HG03139 (cell line): ENCODE measurements around the gene METAP2.

ENCODE experiments used
- ATAC-seq: cut with Tn5 transposase; IDR thresholded peaks from one replicate; pipeline ENCODE4 v1.9.1; 2021; ENCODE audit not compliant: unreplicated experiment

The METAP2 gene

DNA sequence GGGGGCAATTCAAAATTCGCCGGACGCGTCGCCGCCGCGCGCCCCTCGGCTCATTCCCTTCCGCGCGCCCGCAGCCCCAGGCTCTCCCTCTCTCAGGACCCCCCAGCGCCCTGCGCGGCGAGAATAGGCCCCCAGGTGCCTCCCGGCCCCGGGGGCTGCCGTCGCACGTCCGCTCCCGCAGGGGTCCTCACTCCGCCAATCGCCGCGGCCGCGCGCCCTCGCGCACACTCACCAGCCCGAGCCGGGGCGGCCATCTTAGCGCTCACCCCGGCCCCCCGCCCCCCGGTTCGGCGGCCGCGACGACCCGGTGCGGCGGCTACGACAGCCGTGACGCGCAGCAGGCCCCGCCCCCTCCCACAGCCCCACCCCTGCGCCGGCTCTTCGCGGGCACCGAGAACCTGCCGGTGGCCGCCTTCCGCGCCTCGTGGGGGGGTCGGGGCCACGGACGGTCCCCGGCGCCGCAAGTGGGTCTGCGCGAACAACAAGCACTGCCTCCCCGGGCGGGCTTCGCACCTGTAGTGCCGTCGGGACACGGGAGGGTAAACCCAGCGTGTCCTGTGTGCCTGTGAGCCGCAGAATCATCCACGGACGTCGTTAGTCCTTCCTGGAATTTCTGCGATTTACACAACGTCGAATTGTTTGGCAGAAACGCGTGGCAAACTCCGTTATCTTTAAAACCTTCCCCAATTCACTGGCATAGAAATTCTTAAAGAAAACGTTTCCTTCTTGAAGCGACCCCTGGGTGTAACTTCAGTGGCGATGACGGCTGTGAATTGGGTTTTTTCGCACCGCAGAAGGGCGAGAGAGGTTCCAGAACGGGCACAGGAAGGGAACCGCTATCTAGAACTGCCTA lies 74.8 kb downstream of the METAP2 start:
- no peak for ATAC-seq

DNA sequence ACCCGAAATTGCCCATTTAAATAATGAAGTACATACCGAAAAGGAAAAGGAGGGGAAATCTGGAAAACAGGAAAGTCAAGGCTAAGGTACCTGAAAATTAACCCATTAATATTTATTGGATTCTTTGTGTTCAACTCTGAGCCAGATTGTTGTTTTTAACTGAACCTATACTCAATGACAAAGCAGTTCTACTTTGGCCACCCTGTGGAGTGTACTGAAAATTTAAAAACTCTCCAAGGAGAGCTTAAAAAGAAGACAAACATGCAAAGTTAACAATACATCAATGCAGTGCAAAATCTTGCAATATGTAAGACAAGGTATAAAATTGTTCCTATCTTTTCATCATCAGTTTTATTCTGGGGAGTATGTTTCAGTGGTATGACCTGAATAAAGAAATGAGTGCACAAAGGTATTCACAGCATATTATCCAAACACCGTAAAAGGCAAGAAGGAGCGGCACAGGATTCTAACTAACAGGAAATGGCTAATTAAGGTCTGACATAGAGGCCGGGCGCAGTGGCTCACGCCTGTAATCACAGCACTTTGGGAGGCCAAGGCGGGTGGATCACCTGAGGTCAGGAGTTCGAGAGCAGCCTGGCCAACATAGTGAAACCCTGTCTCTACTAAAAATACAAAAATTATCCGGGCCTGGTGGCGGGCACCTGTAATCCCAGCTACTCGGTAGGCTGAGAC lies 75.6 kb downstream of the METAP2 start:
- no peak for ATAC-seq

DNA sequence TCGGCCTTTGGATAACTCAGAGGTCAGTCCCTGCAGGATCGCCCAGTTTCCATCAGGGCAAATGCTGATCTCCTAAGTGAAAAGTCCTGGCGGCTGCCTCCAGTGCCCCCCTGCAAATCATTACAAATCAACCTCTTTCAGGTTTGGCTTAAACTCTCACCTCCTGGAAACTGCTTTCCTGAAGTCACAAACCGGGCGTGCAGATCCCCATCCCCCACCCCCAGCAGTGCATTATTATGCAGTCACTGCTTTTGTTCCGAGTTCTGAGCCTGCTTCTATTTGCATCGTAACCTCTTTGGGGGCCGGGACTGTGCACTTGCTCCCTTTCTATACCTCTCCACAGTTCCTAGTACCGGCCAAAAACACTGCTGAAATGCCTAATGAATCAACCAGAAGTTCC lies 77.4 kb downstream of the METAP2 start, which contains the start of gene USP44:
TSS of gene USP44 (minus strand) at position 172 of the 400 bp plus-strand sequence. CDS start 17,220 bp downstream, outside the sequence.
- no peak for ATAC-seq

DNA sequence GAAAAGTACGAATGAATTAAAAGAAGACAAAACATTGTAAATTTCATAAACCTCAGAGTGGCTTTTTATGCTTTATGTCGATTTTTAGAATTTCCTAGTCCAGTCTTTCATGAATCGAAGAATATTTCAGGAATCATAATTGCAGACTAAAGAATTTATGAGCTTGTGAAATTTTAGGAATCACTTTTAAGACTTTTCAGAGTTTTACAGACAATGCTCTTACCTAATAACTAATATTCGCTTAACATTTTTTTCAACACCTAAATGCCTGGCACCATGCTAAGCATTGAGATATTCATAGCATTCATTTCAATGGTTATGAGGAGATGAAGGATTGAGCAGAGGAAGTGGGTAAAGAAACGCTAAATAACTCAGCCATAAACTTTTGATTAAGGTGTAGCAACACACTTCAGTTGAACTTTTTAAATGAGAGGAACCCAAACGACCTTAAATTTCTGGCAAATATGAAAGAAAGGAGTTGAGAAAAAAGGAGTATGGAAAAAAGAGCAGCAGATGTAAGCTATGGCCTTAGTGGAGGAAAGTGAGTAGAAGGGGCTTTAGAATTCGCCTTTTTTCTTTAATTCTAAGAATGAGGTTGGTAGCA lies 78.1 kb downstream of the METAP2 start:
- no peak for ATAC-seq

DNA sequence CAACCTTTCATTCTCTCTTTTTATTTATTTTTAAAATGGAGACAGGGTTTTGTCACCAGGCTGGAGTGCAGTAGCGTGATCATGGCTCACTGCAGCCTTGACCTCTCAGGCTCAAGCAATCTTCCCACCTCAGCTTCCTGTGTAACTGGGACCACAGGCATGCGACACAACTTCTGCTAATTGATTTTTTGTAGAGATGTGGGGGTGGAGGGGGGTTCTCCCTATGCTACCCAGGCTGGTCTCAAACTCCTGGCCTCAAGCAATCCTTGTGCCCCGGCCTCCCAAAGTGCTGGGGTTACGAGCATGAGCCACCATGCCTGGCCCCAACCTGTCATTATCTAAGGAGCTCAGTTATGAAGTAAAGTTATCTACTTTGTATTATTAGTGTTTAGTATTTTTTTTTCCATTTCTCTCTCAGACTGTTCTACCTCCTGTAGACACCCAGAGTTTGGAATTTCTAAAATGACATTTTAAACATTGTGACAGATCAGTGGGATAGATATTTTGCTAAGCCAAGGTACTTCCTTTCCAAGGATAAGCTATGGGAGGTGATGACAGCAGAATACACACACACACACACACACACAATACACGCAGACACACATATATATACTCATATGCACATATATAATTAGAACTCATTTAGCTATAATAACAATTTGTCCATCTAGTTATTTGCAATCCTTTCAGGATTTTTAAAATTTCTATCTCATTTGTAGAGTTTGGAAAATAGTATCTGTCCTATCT lies 79.4 kb downstream of the METAP2 start:
- ATAC-seq: no peak

DNA sequence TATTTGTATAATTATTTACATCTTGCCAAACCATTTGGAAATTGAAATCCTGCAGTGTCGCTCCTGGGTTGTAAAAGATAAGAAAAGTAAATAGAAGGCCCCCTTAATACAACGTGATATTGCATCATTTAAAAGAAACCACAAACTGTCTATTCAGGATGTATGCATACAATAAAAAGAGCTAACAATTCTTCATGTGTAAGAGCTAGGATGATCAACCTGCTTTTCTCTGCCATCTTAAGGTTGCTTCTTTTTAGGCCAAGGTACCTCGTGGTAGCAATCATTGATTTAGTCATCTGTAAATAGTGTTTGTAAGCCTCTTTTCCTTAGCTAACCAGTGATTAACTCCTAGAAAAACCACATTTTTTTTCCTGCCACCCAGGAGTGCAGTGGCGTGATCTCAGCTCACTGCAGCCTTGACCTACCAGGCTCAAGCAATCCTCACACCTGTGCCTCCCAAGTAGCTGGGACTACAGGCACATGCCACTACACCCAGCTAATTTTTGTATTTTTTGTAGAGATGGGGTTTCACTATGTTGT lies 80.7 kb downstream of the METAP2 start:
- ATAC-seq: no peak

DNA sequence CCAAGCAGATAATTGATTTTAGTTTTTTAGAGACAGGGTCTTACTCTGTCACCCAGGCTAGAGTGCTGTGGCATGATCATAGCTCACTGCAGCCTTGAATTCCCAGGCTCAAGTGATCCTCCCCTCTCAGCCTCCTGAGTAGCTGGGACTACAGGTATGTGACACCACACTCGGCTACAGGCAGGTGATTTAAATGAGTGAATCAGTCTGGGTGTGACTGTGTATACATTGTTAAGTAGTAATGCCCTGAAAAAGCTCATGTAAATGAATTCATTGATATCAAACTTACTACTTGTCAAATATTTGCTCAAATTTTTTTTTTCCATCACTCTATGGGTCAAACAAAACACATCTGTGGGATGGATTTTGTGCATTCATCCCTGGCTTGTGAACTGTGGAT lies 83.7 kb downstream of the METAP2 start:
- no peak for ATAC-seq
